Activated CD8-positive, alpha-beta T cell treated with anti-CD3 and anti-CD28 coated beads for 36 hours (primary cell): ENCODE data around the gene C8A. TPM values are rescaled to one million over a fixed set of nuclear protein-coding genes. Genes with fewer than 3 reads are reported as not detected.

Source experiments
- ATAC-seq: fragments of 200-7000 bp; cut with Tn5 transposase; one replicate; pipeline ENCODE4 v1.10.0; 2021; ENCODE audit warnings: mild to moderate bottlenecking, moderate library complexity
- CTCF ChIA-PET: fragments of 350-600 bp; sonication (Branson Sonifier 250); formaldehyde crosslinking; loops from one replicate; lab custom pipeline; 2021; ENCODE audit warnings: antibody characterized with exemption; lab: Charles Lee
- POLR2A ChIA-PET: fragments of 350-600 bp; sonication (Branson Sonifier 250); formaldehyde crosslinking; loops from one replicate; lab custom pipeline; 2021; ENCODE audit warnings: antibody characterized with exemption; lab: Charles Lee
- DNase-seq: peaks from one replicate; pipeline ENCODE4 v3.0.0-alpha.2; 2020
- H3K27ac Mint-ChIP-seq: one replicate; pipeline ENCODE4 v1.8.0; 2021; ENCODE audit warnings: mild to moderate bottlenecking, mixed read lengths
- H3K27me3 Mint-ChIP-seq: one replicate; pipeline ENCODE4 v1.8.0; 2021; ENCODE audit warnings: mixed read lengths
- H3K36me3 Mint-ChIP-seq: one replicate; pipeline ENCODE4 v1.8.0; 2021; ENCODE audit warnings: low read depth, mixed read lengths
- H3K4me1 Mint-ChIP-seq: one replicate; pipeline ENCODE4 v1.8.0; 2021; ENCODE audit warnings: low read depth, mixed read lengths
- H3K4me3 Mint-ChIP-seq: one replicate; pipeline ENCODE4 v1.8.0; 2021; ENCODE audit warnings: mild to moderate bottlenecking, moderate library complexity, mixed read lengths
- H3K9me3 Mint-ChIP-seq: one replicate; pipeline ENCODE4 v1.8.0; 2021; ENCODE audit warnings: mixed read lengths
- intact Hi-C: fragments of 100-400 bp; cut with micrococcal nuclease; formaldehyde crosslinking; loops from one replicate; pipeline ENCODE4 v1.10.0; 2022
- total RNA-seq, 2 experiments: library from RNA; stranded (reverse); gene quantifications; one replicate each; pipeline ENCODE4 v1.2.3, GENCODE V29; 2021
- TF ChIP-seq, protein P1 (sequence below): fragments of 200-600 bp; IDR thresholded peaks from one replicate; pipeline ENCODE4 v1.8.0; 2022; ENCODE audit warnings: antibody characterized with exemption, mild to moderate bottlenecking

The C8A gene
- total RNA-seq, 2 experiments from 2014 or later: not detected

DNA sequence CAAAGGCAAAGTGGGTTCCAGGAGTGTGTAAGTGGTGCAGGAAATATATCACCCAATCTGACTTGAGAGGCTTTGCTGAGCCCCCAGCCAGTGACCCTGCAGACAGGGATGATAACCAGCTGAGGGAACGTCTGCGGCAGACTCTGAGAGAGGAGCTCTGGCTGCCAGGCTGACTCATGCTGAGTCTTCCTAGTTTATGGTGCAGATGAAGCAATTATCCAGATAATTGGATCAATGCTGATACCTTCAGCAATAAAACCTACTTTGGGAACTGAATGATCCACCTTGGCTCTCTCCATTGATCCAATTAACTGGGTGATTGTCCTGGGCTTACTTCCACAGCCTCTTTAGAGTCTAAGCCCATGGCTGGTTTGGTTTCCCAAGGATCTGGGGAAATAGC, 103.9 kb downstream of the C8A start:
- no peak for DNase-seq
- Mint-ChIP-seq H3K4me3 (no peak overlapping the region), H3K27ac (no peak overlapping the region), H3K9me3 (no peaks in the 10 kb centered on the region), H3K4me1 (no peaks in the 10 kb centered on the region), H3K27me3 (peaks cover 9% of the 10 kb centered on the region), H3K36me3 (no peaks in the 10 kb centered on the region)
- TF ChIP-seq, protein P1, sequence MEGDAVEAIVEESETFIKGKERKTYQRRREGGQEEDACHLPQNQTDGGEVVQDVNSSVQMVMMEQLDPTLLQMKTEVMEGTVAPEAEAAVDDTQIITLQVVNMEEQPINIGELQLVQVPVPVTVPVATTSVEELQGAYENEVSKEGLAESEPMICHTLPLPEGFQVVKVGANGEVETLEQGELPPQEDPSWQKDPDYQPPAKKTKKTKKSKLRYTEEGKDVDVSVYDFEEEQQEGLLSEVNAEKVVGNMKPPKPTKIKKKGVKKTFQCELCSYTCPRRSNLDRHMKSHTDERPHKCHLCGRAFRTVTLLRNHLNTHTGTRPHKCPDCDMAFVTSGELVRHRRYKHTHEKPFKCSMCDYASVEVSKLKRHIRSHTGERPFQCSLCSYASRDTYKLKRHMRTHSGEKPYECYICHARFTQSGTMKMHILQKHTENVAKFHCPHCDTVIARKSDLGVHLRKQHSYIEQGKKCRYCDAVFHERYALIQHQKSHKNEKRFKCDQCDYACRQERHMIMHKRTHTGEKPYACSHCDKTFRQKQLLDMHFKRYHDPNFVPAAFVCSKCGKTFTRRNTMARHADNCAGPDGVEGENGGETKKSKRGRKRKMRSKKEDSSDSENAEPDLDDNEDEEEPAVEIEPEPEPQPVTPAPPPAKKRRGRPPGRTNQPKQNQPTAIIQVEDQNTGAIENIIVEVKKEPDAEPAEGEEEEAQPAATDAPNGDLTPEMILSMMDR: no peak
- CTCF ChIA-PET: no interaction called here
- no peak for ATAC-seq
- intact Hi-C loops: no loop called here
- POLR2A ChIA-PET: no interaction called here

DNA sequence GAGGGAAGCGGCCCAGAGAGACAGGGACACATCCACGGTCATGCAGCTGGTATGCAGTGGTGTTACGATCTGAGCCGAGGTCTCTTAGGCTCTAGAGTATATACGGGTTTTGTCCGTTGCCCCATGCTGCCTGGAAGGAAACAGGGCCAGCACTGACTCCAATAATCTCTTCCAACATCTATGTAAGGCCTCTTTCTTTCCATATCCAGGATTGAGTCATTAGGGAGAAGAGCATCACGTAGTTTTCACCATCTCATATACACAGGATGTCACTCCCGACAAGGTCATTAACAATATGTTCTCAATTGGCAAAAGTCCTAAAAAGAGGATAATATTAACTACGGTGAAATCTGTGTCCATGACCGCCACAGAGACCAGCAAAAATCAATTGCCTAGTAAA, 106.8 kb downstream of the C8A start:
- ATAC-seq (no peak), DNase-seq (no peak)
- CTCF ChIA-PET: no interaction called here
- Mint-ChIP-seq H3K9me3 (no peaks in the 10 kb centered on the region), H3K36me3 (no peaks in the 10 kb centered on the region), H3K4me1 (no peaks in the 10 kb centered on the region), H3K27ac (no peak overlapping the region), H3K27me3 (peaks cover 9% of the 10 kb centered on the region), H3K4me3 (no peak overlapping the region)
- intact Hi-C loops: no loop called here
- TF ChIP-seq, protein P1: no peak
- POLR2A ChIA-PET: no interaction called here

DNA sequence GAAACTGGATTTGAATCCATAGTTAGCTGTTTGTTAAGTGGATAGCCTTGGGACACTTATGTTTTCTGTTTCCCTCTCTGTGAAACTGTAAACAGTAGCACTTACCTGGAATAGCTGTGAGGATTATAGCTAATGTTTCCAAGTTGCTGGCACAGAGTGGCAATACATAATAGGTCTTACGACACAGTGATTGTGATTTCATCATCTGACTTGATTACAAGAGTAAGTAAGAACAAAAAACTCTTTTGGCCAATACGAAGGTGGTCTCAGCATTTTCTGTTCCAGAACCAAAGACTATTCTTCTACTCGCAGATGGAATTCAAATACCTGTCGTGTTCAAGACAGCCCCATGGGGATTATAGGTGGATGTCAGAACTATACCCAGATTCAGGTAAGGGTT, 109.1 kb downstream of the C8A start:
- TF ChIP-seq, protein P1: no peak
- no peak overlapping the region for H3K4me3 Mint-ChIP-seq
- H3K36me3 Mint-ChIP-seq: no peaks in the 10 kb centered on the region
- ChIA-PET POLR2A (no interaction called here), CTCF (no interaction called here)
- peaks cover 4% of the 10 kb centered on the region for H3K27me3 Mint-ChIP-seq
- H3K9me3 Mint-ChIP-seq: peaks cover 2% of the 10 kb centered on the region
- DNase-seq (no peak), ATAC-seq (no peak)
- no peak overlapping the region for H3K27ac Mint-ChIP-seq
- intact Hi-C loops: no loop called here
- H3K4me1 Mint-ChIP-seq: no peaks in the 10 kb centered on the region

DNA sequence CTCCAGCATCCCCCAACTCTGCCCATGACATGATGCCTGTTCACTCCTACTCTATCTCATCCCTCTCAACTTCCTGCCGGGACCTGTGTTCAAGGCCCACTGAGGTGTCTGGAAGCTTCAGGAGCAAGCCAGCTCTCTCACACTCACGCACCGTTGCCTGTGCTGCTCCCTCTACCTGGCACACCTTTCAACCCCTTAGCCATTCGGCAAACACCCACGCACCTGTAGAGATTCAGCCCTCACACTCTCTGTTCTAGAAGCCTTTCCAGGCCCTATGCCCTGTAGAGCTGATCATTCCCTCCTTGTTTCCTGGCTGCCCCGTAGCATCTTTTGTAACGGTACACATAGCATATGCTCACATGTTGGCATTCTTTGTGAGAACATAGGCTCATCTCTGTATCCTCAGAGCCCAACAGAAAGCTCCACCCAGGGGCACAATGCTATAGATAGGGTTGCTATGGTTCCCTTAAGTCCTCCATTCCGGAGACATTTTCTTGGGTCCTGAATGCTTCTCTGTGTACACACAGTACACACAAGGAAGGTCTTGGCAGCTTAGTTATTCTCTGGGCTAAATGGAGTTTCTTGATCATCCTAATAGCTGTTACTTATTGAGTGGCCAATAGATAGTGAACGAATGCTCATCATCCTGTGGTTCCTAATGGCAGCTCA, 109.9 kb downstream of the C8A start:
- Mint-ChIP-seq H3K4me3 (no peak overlapping the region), H3K4me1 (no peaks in the 10 kb centered on the region), H3K27ac (no peak overlapping the region), H3K27me3 (peaks cover 5% of the 10 kb centered on the region), H3K9me3 (peaks cover 3% of the 10 kb centered on the region), H3K36me3 (no peaks in the 10 kb centered on the region)
- POLR2A ChIA-PET: no interaction called here
- CTCF ChIA-PET: no interaction called here
- ATAC-seq (no peak), DNase-seq (no peak)
- intact Hi-C loops: no loop called here
- TF ChIP-seq, protein P1: no peak

DNA sequence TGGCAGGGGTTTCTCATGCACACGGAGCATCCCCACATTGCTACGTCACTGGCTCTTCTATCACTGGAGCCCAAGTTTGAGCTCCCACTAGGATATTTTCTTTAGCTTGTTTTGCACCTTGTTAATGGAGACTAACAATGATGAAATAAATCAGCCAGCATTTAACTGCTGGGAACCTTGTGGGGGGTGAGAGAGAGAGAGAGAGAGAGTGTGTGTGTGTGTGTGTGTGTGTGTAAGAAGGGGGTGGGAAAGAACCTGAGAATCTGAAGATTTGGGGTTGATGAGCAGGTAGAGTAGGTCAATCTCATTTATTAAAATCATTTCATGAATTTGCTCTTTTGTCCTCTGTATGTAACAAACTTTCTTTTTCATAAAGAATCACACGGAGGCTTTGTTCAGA, 110.6 kb downstream of the C8A start:
- no peak overlapping the region for H3K27ac Mint-ChIP-seq
- TF ChIP-seq, protein P1: no peak
- intact Hi-C loops: no loop called here
- no peak overlapping the region for H3K4me3 Mint-ChIP-seq
- POLR2A ChIA-PET: no interaction called here
- H3K27me3 Mint-ChIP-seq: peaks cover 5% of the 10 kb centered on the region
- CTCF ChIA-PET: no interaction called here
- ATAC-seq: no peak
- H3K4me1 Mint-ChIP-seq: no peaks in the 10 kb centered on the region
- no peaks in the 10 kb centered on the region for H3K36me3 Mint-ChIP-seq
- DNase-seq: no peak
- H3K9me3 Mint-ChIP-seq: peaks cover 3% of the 10 kb centered on the region
